ENCODE data around the gene MYO1G. TPM values are rescaled to one million over a fixed set of nuclear protein-coding genes. Genes with fewer than 3 reads are reported as not detected.

Gene MYO1G
- total RNA-seq, 1 donor from 2014 or later, result not detected

DNA sequence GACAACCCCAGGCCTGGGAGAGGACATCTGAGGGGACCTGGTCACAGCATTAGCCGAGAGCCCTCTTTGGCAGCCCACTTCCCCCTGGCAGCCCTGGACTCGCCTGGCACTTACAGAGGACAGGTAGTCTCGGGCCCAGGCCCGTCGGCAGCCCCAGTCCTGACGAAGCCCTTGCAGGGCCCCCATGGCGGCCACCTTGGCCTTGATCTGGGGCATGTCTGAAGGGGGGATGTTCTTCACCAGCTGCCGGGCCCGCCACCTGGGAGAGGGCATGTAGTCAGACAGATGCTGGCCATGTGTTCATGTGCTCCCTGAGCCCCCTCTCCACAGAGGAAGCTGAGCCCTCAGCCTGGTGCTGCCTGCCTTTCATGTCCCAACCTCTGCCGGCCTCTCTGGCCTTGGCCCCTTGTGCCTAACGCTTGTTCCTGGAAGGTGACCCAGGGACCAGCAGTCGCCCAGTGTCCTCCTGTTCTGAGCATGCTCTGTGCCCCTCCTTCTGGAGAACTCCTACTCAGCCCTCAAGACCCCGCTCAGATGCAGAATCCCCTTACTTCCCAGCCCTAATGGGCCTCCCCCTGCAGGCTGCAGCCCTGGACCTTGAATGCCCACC is 13.9 kb downstream of the MYO1G start:
- Mint-ChIP-seq H3K27ac (no peak overlapping the region), H3K4me3 (peak overlapping the region; percentile 50), H3K27me3 (ENCODE audit: insufficient read depth, low read depth) (peaks cover 5% of the 10 kb centered on the region), H3K36me3 (no peaks in the 10 kb centered on the region), H3K4me1 (no peaks in the 10 kb centered on the region), H3K9me3 (no peaks in the 10 kb centered on the region)
- Histone ChIP-seq H2AFZ (replicated peaks) (no peak overlapping the region), H3K9ac (no peak overlapping the region), H3K36me3 (no peaks in the 10 kb centered on the region), H3K79me2 (ENCODE audit: low read depth) (no peaks in the 10 kb centered on the region), H3K4me3 (no peak overlapping the region), H3K27ac (no peak overlapping the region), H3K27me3 (peaks cover 37% of the 10 kb centered on the region), H3K4me2 (no peak overlapping the region), H4K20me1 (ENCODE audit: low read depth) (no peaks in the 10 kb centered on the region), H3F3A (ENCODE audit: low read depth) (no peaks in the 10 kb centered on the region), H3K9me3 (ENCODE audit: low read depth) (no peaks in the 10 kb centered on the region), H3K4me1 (no peaks in the 10 kb centered on the region)
- DNase-seq (ENCODE audit: low spot score), result no peak
- no peak for TF ChIP-seq EZH2phosphoT487 (IDR thresholded peaks at IDR 0.05)
- TF ChIP-seq EZH2 (IDR thresholded peaks at IDR 0.05), result no peak
- TF ChIP-seq, protein P1, sequence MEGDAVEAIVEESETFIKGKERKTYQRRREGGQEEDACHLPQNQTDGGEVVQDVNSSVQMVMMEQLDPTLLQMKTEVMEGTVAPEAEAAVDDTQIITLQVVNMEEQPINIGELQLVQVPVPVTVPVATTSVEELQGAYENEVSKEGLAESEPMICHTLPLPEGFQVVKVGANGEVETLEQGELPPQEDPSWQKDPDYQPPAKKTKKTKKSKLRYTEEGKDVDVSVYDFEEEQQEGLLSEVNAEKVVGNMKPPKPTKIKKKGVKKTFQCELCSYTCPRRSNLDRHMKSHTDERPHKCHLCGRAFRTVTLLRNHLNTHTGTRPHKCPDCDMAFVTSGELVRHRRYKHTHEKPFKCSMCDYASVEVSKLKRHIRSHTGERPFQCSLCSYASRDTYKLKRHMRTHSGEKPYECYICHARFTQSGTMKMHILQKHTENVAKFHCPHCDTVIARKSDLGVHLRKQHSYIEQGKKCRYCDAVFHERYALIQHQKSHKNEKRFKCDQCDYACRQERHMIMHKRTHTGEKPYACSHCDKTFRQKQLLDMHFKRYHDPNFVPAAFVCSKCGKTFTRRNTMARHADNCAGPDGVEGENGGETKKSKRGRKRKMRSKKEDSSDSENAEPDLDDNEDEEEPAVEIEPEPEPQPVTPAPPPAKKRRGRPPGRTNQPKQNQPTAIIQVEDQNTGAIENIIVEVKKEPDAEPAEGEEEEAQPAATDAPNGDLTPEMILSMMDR (IDR thresholded peaks at IDR 0.05), result no peak

DNA sequence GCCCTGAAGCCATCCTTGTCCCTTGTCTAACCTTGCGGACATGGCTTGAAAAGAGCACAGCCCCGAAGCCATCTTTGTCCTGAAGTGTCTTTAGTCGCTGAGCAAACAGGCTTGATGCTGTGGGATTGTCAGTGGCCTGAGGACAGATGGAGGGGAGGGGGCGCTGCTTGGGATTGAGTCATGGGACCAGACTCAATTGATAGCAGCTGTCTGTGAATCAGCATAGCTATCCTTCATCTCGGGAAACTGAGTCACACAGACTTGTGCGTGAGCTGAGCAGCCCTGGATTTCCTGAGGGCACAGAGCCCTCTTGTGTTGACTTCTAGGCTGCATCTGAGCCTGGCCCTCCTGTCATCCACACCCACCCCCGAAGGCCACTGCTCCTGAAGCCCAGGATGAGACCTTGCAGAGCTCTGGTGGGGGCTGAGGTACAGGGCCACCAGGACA is 14.4 kb downstream of the MYO1G start:
- Mint-ChIP-seq H3K36me3 (no peaks in the 10 kb centered on the region), H3K27ac (no peak overlapping the region)
- DNase-seq (ENCODE audit: low spot score), result peak; percentile 41

DNA sequence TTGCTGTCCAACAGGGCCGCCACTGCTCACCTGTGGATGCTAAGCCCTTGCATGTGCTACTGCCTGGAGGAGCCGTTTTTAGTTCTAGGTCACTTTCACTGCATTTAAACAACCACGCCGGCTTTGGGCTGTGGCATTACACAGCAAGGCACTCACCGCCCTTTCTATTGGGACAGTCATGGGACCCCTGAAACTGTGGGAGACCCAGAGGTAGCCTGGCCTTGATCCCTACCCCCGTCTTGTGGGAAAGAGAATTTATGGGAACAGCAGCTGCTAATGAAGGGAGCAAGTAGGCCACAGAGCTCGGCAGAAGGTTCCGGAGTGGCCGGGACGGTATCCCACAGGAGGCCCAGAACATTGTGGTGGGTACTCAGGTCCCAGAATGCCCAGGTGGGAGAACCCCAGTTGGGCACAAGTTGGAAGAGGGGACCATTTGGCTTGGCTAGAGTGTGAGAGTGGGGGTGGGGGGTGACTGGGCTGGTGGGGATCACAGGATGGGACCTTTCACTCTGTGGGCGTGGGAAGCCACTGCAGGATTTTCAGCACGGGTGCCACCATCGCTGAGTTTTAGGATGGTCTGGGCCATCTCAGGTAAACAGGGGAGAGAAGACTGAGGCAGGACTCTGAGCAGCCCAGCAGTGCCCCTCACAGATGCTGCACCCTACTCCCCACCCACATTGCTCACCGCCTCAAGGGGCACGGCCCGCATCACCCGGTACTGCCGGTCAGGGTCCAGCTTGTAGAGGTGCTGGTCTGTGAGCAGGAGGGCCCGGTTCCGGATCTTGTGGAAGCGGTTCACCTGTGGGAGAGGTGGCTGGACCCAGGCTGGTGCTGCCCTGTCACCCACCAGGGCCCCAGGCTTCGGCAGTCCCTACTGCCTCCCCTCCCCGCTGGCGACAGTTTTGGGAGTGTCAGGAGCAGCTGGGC is 15.2 kb downstream of the MYO1G start:
- H3K4me3 Mint-ChIP-seq, result no peak overlapping the region
- H3K36me3 Mint-ChIP-seq, result no peaks in the 10 kb centered on the region
- Histone ChIP-seq H3K79me2 (ENCODE audit: low read depth) (no peaks in the 10 kb centered on the region), H3K4me3 (no peak overlapping the region), H3K4me1 (no peaks in the 10 kb centered on the region), H3K27me3 (peaks cover 50% of the 10 kb centered on the region), H2AFZ (replicated peaks) (peak overlapping the region; percentile 87), H3K4me2 (peak overlapping the region; percentile 65), H3F3A (ENCODE audit: low read depth) (no peaks in the 10 kb centered on the region), H3K36me3 (no peaks in the 10 kb centered on the region), H4K20me1 (ENCODE audit: low read depth) (no peaks in the 10 kb centered on the region), H3K27ac (no peak overlapping the region), H3K9ac (no peak overlapping the region), H3K9me3 (ENCODE audit: low read depth) (no peaks in the 10 kb centered on the region)
- H3K4me1 Mint-ChIP-seq, result no peaks in the 10 kb centered on the region
- no peak for TF ChIP-seq EZH2phosphoT487 (IDR thresholded peaks at IDR 0.05)
- no peak overlapping the region for H3K27ac Mint-ChIP-seq
- peaks cover 5% of the 10 kb centered on the region for H3K27me3 Mint-ChIP-seq (ENCODE audit: insufficient read depth, low read depth)
- no peaks in the 10 kb centered on the region for H3K9me3 Mint-ChIP-seq
- no peak for DNase-seq (ENCODE audit: low spot score)

More for the DNA sequence above, 14.4 kb downstream of the MYO1G start:
- Mint-ChIP-seq H3K9me3 (no peaks in the 10 kb centered on the region), H3K4me3 (no peak overlapping the region), H3K4me1 (no peaks in the 10 kb centered on the region), H3K27me3 (ENCODE audit: insufficient read depth, low read depth) (peaks cover 5% of the 10 kb centered on the region)
- no peak overlapping the region for H3K27ac ChIP-seq
- no peaks in the 10 kb centered on the region for H3K4me1 ChIP-seq
- H3K27me3 ChIP-seq, result peaks cover 42% of the 10 kb centered on the region
- no peak overlapping the region for H3K4me3 ChIP-seq
- no peaks in the 10 kb centered on the region for H4K20me1 ChIP-seq (ENCODE audit: low read depth)
- no peak overlapping the region for H3K4me2 ChIP-seq
- H3K36me3 ChIP-seq, result no peaks in the 10 kb centered on the region
- no peak overlapping the region for H2AFZ ChIP-seq (replicated peaks)
- TF ChIP-seq EZH2 (IDR thresholded peaks at IDR 0.05) (no peak), EZH2phosphoT487 (IDR thresholded peaks at IDR 0.05) (no peak)
- TF ChIP-seq, protein P1 (IDR thresholded peaks at IDR 0.05), result peak; percentile 39
- no peak overlapping the region for H3K9ac ChIP-seq
- no peaks in the 10 kb centered on the region for H3F3A ChIP-seq (ENCODE audit: low read depth)
- H3K9me3 ChIP-seq (ENCODE audit: low read depth), result no peaks in the 10 kb centered on the region
- H3K79me2 ChIP-seq (ENCODE audit: low read depth), result no peaks in the 10 kb centered on the region

Data from neural progenitor cell (in vitro differentiated cells).